Neural progenitor cell (in vitro differentiated cells): Measurements from ENCODE around the gene SHC3. TPM values are rescaled to one million over a fixed set of nuclear protein-coding genes. Genes with fewer than 3 reads are reported as not detected.

ENCODE experiments used
- DNase-seq: peaks from one replicate; pipeline ENCODE4 v3.0.0-alpha.2; 2016; ENCODE audit warnings: low spot score
- H2AFZ ChIP-seq: fragments of 200-600 bp; sonication (generic); replicated peaks from 2 replicates; pipeline ENCODE4 v1.6.1; 2016; ENCODE audit warnings: antibody characterized with exemption
- H3F3A ChIP-seq: fragments of 200-600 bp; sonication (generic); 2 replicates; pipeline ENCODE4 v1.6.1; 2016; ENCODE audit warnings: antibody characterized with exemption, low read depth
- H3K27ac ChIP-seq: fragments of 200-600 bp; sonication (generic); 2 replicates; pipeline ENCODE4 v1.5.1; 2016; ENCODE audit warnings: mild to moderate bottlenecking
- H3K27me3 ChIP-seq: fragments of 200-600 bp; sonication (generic); 2 replicates; pipeline ENCODE4 v1.6.1; 2016; ENCODE audit warnings: mild to moderate bottlenecking, moderate library complexity
- H3K36me3 ChIP-seq: fragments of 200-600 bp; sonication (generic); 2 replicates; pipeline ENCODE4 v1.5.1; 2016
- H3K4me1 ChIP-seq: fragments of 200-600 bp; sonication (generic); 2 replicates; pipeline ENCODE4 v1.6.1; 2016; ENCODE audit warnings: mixed run types
- H3K4me2 ChIP-seq: fragments of 200-600 bp; sonication (generic); 2 replicates; pipeline ENCODE4 v1.6.1; 2016
- H3K4me3 ChIP-seq: fragments of 200-600 bp; sonication (generic); 2 replicates; pipeline ENCODE4 v1.5.1; 2016
- H3K79me2 ChIP-seq: fragments of 200-600 bp; sonication (generic); 2 replicates; pipeline ENCODE4 v1.6.1; 2016; ENCODE audit warnings: low read depth
- H3K9ac ChIP-seq: fragments of 200-600 bp; sonication (generic); 2 replicates; pipeline ENCODE4 v1.6.1; 2016
- H3K9me3 ChIP-seq: fragments of 200-600 bp; sonication (generic); 2 replicates; pipeline ENCODE4 v1.5.1; 2016; ENCODE audit warnings: low read depth
- H4K20me1 ChIP-seq: fragments of 200-600 bp; sonication (generic); 2 replicates; pipeline ENCODE4 v1.6.1; 2016; ENCODE audit warnings: low read depth
- H3K27ac Mint-ChIP-seq: 3 replicates; pipeline ENCODE4 v1.8.0; 2021; ENCODE audit warnings: mixed read lengths
- H3K27me3 Mint-ChIP-seq: 2 replicates; pipeline ENCODE4 v1.8.0; 2022; ENCODE audit warnings: low read depth, mild to moderate bottlenecking, inconsistent platforms, moderate library complexity, mixed read lengths; ENCODE audit not compliant: insufficient read depth
- H3K36me3 Mint-ChIP-seq: 3 replicates; pipeline ENCODE4 v1.8.0; 2021; ENCODE audit warnings: mixed read lengths
- H3K4me1 Mint-ChIP-seq: 3 replicates; pipeline ENCODE4 v1.8.0; 2021; ENCODE audit warnings: mixed read lengths
- H3K4me3 Mint-ChIP-seq: 3 replicates; pipeline ENCODE4 v1.8.0; 2021; ENCODE audit warnings: mild to moderate bottlenecking, moderate library complexity, mixed read lengths
- H3K9me3 Mint-ChIP-seq: 3 replicates; pipeline ENCODE4 v1.8.0; 2020; ENCODE audit warnings: mixed read lengths
- EZH2 ChIP-seq: fragments of 200-600 bp; sonication (generic); IDR thresholded peaks from 2 replicates; pipeline ENCODE4 v1.6.1; 2017; ENCODE audit warnings: antibody characterized with exemption, mild to moderate bottlenecking, moderate library complexity
- EZH2phosphoT487 ChIP-seq: fragments of 200-600 bp; sonication (generic); IDR thresholded peaks from 2 replicates; pipeline ENCODE4 v1.6.1; 2017; ENCODE audit warnings: antibody characterized with exemption
- total RNA-seq: library from RNA; depleted of rRNA; stranded (reverse); fragments of >200 nt; gene quantifications from 2 replicates; pipeline ENCODE4 v1.2.3, GENCODE V29; 2015; ENCODE audit warnings: low replicate concordance
- TF ChIP-seq, protein P1 (sequence below): fragments of 200-600 bp; sonication (generic); IDR thresholded peaks from 2 replicates; pipeline ENCODE4 v1.5.1; 2017; ENCODE audit warnings: antibody characterized with exemption, mild to moderate bottlenecking

Gene SHC3
- total RNA-seq, 1 donor from 2014 or later: 0.64 TPM

DNA sequence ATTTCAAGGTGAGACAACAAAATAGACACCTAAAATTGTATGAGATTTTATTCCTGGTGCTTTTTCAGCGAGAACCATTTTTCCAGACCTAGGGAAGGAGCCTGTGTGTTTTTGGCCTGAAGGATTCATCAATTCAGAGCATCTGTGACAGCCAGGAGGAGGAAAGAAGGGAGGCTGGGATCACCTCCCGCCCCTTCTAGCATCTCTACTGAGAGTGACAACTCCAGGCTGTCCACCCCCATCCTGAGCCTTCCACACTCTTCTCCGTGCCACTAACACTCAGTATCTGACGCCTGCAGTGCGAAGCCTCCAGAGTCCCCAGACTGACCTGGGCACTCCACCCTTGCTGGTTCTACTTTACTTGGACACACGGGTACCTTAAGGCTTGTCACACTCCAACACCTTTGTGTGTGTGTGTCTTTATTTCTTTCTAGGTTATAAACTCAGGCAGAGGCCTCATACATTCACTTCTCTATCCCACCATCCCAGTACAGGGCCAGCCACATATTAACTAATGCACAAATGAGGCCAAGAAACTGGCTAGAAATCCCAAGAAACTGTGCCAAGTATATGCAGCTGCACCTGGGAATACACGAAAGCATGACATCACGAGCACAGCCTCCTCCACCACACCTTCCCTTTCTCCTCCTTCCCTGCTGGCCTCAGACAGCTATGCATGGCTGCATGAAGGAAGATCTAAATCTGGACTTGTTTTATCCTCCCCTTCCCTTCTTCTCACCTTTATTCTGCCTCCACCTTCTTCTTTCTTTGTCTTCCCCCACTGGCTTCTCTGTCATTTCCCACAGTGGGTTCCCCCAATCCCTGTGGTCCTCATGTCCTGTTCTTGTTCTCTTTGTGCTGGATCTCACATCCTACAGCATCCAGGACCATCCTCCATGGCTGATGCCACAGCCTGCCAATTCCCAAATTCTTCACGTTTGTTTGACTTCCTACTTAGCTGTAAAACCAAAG is 171.3 kb downstream of the SHC3 start:
- H3K27ac Mint-ChIP-seq: no peak overlapping the region
- Histone ChIP-seq H3K27ac (no peak overlapping the region), H3K36me3 (no peaks in the 10 kb centered on the region), H3F3A (no peaks in the 10 kb centered on the region), H2AFZ (no peak overlapping the region), H3K27me3 (no peaks in the 10 kb centered on the region), H3K4me1 (peaks cover 3% of the 10 kb centered on the region), H3K9ac (no peak overlapping the region), H3K4me2 (no peak overlapping the region), H3K4me3 (no peak overlapping the region), H3K9me3 (no peaks in the 10 kb centered on the region), H3K79me2 (peaks cover 6% of the 10 kb centered on the region), H4K20me1 (peaks cover 23% of the 10 kb centered on the region)
- H3K9me3 Mint-ChIP-seq: no peaks in the 10 kb centered on the region
- H3K27me3 Mint-ChIP-seq: peaks cover 7% of the 10 kb centered on the region
- DNase-seq: no peak
- H3K36me3 Mint-ChIP-seq: peaks cover 13% of the 10 kb centered on the region
- H3K4me3 Mint-ChIP-seq: no peak overlapping the region
- TF ChIP-seq EZH2phosphoT487: no peak
- TF ChIP-seq, protein P1, sequence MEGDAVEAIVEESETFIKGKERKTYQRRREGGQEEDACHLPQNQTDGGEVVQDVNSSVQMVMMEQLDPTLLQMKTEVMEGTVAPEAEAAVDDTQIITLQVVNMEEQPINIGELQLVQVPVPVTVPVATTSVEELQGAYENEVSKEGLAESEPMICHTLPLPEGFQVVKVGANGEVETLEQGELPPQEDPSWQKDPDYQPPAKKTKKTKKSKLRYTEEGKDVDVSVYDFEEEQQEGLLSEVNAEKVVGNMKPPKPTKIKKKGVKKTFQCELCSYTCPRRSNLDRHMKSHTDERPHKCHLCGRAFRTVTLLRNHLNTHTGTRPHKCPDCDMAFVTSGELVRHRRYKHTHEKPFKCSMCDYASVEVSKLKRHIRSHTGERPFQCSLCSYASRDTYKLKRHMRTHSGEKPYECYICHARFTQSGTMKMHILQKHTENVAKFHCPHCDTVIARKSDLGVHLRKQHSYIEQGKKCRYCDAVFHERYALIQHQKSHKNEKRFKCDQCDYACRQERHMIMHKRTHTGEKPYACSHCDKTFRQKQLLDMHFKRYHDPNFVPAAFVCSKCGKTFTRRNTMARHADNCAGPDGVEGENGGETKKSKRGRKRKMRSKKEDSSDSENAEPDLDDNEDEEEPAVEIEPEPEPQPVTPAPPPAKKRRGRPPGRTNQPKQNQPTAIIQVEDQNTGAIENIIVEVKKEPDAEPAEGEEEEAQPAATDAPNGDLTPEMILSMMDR: no peak
- TF ChIP-seq EZH2: no peak
- H3K4me1 Mint-ChIP-seq: peaks cover 19% of the 10 kb centered on the region

DNA sequence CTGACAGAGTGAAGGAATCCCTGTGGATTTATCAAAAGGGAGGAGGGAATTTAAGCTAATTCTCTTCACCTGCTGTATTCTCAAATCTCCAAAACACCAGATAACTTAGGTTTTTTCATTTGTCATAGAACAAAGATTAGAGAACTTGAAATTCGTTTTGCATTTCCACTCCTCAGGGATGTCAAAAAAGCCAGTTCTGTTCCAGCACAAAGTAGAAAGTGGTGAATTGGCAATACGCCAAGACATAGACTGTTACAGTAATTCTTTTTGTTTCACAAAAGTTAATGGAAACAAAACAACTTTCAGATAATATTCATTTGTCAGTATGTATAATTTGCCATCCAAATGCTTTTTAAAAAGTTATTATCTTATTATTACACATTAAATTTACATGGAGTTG is 172.4 kb downstream of the SHC3 start:
- Histone ChIP-seq H3F3A (no peaks in the 10 kb centered on the region), H3K4me2 (no peak overlapping the region), H3K9me3 (no peaks in the 10 kb centered on the region), H4K20me1 (peaks cover 26% of the 10 kb centered on the region), H2AFZ (no peak overlapping the region), H3K4me1 (peaks cover 3% of the 10 kb centered on the region), H3K27me3 (no peaks in the 10 kb centered on the region), H3K9ac (no peak overlapping the region), H3K27ac (no peak overlapping the region), H3K36me3 (no peaks in the 10 kb centered on the region), H3K4me3 (no peak overlapping the region), H3K79me2 (peaks cover 9% of the 10 kb centered on the region)
- DNase-seq: no peak
- H3K4me3 Mint-ChIP-seq: no peak overlapping the region
- TF ChIP-seq, protein P1: no peak
- TF ChIP-seq EZH2 (no peak), EZH2phosphoT487 (no peak)
- no peak overlapping the region for H3K27ac Mint-ChIP-seq
- peaks cover 26% of the 10 kb centered on the region for H3K4me1 Mint-ChIP-seq
- peaks cover 7% of the 10 kb centered on the region for H3K27me3 Mint-ChIP-seq
- H3K36me3 Mint-ChIP-seq: peaks cover 18% of the 10 kb centered on the region
- no peaks in the 10 kb centered on the region for H3K9me3 Mint-ChIP-seq

DNA sequence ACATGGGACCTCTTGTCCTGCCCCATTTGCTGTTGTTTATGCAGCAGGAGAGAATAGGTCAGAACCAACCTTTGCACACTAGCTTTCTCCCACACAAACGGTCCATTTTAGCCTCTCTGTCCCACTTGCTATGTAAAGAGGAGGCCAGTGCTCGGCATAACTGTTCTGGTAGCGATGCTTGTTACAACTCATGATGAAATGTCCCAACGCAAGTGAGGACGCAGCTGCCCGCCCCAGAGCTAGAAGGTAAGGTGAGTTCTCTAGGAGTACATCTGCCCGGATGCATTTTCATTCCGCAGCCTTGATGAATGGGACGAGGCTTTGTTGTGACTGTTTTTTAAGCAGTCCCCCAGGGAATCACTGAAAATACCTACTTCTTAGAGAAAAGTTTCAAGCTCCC is 173.3 kb downstream of the SHC3 start:
- no peaks in the 10 kb centered on the region for H3K9me3 Mint-ChIP-seq
- peaks cover 8% of the 10 kb centered on the region for H3K27me3 Mint-ChIP-seq
- no peak overlapping the region for H3K27ac Mint-ChIP-seq
- Histone ChIP-seq H3K9ac (no peak overlapping the region), H3F3A (no peaks in the 10 kb centered on the region), H3K27ac (no peak overlapping the region), H3K27me3 (no peaks in the 10 kb centered on the region), H3K4me2 (no peak overlapping the region), H3K36me3 (no peaks in the 10 kb centered on the region), H2AFZ (no peak overlapping the region), H3K4me3 (no peak overlapping the region), H3K9me3 (no peaks in the 10 kb centered on the region), H3K79me2 (peaks cover 11% of the 10 kb centered on the region), H3K4me1 (peaks cover 8% of the 10 kb centered on the region), H4K20me1 (peaks cover 32% of the 10 kb centered on the region)
- no peak overlapping the region for H3K4me3 Mint-ChIP-seq
- DNase-seq: no peak
- H3K36me3 Mint-ChIP-seq: peaks cover 19% of the 10 kb centered on the region
- TF ChIP-seq EZH2phosphoT487: no peak
- TF ChIP-seq EZH2: no peak
- TF ChIP-seq, protein P1: no peak
- peaks cover 33% of the 10 kb centered on the region for H3K4me1 Mint-ChIP-seq
